SHP77 treated with DMSO at 0.1 percent for 48 hours (cell line): Measurements from ENCODE around the gene ANKH.

Experiments used
- DNase-seq: peaks from one replicate; lab custom pipeline; 2025; lab: John Stamatoyannopoulos, UW

The ANKH gene

DNA sequence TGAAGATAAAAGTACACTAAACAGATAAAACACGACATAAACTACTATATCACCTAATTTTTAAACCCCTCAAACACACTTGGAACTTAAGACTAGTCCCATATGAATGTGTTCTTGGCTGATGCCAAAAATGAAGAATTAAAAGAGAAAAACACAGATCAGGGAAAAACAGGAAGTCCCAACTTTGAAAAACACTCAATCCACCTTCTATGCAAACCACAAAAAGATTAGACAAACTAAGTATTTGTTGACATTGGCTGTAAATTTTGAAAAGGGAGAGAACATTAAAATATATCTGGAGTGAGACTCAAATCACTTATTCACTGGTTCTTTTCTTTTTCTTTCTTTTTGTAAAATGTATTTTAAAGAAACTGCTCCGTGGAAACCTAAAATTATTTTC is 81.4 kb downstream of the ANKH start:
- no peak for DNase-seq

DNA sequence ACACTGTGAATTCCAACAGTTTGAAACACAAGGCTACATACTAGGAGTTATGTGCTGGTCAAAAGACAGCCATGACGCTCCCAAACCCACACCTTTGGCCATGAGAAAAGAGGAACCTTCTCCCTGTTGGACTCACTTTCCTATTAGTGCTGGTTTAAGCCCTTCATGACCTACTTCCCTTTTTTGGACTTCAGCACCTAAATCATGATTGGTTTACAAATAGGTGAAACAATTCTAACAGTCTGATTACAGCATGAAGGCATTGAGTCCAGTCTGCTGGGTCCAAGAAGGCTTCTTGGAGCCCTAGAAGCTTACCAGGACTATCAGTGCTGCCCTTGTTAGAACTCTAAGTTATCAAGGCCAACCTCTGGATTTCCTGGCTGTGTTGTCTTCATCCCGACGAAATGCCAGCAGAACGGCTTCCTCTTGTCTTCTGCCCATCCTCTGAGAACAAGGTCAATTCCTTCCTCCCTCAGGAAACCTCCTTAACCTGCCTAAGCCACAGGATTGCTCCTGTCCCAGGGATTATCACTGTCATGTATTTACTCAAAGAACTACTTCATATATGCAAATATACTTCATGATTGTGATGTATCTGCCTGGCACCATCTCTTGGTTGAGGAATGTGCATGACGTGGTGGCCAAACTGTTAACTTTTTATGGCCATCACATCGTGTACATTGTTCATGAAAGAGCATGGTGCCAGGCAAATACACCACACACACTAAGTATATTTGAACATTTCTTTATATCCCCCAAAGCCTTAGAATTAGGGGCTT is 83.6 kb downstream of the ANKH start:
- no peak for DNase-seq

DNA sequence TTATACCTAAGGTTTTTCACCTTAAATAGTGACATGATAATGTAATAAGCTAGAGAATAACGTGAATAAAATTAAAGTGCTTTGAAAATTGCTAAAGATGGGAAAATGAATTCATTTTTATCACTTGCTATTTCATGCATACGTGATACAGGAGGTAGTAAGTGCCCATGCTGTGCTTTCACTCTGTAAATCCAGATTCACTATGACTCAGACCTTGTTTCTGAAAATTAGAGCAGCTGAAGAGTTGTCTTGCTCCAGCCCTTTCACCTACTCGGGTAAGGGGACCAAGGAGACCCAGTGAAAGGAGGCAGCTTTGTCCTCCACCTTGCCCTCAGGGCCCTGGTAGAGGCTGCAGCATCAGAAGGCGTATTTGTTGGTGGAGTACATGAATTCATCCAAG is 87.9 kb downstream of the ANKH start:
- DNase-seq: no peak

DNA sequence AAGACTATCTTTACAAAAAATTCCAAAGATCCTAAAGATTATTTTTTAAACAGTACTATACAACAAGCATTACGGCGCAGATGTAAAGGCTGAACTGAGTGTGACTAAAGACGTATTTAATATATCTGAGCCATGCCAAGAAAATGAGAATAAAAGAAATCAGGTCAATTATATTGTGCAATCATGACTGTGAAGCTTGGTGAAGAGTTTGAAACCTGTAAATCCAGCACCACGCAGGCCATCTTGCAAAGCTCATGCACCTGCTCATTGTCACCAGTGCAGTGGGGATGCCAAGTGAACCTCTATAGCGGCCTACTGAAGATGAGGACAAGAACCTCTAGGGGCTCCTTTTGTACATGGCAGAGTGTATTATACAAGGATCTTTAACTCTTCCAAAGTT is 89.0 kb downstream of the ANKH start:
- DNase-seq: no peak

DNA sequence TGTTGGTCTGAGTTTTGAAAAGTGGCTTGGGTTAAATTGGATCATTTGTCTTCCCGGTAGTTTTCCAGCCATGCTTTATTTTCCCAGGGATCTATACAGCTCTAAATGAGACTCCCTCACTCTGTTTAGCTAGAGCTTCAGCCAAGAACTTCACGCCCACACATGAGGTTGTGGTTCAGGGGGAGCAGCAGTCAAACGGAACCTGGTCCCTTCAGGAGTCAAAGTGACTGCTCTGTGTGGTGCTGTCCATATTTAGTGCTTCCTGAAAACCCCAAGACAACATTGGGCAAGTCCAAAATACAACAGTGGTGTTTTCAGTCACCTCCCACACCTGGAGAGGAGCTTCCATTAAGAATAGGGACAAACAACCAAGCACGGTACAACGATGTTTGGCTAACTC is 90.5 kb downstream of the ANKH start:
- DNase-seq: no peak

DNA sequence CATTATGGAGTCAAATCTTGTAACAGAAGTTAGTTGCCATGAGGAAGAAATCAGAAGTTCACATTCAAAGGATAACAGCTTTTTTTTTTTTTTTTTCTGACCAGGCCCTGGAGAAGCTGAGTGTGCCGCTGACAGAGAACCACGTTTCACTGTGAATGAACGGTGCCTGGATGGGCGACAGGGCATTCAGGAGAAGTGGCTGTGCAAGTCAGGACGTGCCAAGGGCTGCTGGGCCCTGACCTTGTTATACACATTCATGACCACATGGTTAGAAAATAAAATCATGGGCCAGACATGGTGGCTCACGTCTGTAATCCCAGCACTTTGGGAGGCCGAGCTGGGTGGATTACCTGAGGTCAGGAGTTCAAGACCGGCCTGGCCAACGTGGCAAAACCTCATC is 91.6 kb downstream of the ANKH start:
- DNase-seq: no peak

DNA sequence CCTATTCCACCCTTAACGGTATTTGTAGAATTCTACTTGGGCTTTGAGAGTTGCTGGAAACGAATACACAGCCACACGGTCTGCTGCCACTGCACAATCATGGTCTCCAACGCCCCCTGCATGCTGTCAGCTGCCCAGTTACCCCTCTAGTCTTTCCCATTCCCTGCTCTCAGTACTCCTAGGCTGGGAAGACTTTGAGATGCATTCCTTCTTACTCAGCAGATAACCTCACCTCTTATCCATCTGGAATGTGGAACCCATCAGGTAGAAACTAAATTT is 92.8 kb downstream of the ANKH start:
- no peak for DNase-seq

DNA sequence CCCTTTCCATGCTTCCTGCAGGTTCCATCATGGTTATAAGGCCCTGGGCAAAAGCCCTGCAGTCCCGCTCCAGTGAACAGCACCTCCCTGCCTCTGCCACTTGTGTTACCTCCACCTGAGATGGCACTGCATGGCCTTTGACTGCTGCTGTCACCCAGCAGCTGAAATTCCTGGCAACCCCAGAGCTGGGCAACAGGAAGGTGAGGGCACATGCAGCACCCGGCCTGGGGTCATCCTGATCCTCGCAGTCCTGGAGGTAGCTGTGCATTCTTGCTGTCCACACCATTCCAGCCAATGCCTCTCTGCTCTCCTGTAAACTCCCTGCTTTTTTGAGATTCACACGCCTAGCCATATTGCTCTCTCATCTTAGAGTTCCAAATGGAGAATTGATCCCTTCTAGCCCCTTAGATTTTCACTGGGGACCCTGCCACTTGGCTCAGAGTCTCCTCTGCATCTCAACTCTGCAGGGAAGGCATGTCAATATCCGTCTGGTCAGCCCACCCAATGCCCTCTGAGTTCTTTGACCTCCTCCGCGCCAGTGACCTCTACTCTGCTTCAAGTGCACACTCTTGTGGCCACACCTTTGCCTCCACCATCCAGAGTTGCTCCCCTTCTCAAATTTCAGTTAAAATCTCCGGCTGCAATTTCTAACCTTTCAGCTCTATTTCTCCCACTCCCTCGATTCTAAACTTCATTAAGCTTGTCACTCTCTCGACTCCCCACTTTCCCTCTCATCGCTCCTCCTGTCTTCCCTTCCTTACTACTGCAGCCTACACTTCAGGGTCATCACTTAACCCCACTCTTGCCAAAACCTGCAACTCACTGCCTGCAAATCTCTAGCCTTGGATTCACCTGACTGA is 93.4 kb downstream of the ANKH start:
- no peak for DNase-seq

DNA sequence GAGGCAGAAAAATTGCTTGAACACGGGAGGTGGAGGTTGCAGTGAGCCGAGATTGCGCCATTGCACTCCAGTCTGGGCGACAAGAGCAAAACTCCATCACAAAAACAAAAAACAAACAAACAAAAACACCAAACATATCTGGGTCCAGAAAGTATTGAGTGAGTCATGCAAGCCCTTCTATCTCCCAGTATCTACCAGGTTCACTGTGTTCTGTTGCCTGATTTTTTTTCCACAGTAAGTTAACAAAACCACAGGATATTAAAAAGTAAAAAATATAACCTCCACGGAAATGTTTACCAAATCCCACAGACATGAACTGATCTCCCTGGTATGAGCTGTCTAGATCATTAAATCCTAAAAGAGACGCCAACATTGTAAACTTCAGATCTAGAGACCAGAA is 94.4 kb downstream of the ANKH start:
- no peak for DNase-seq

DNA sequence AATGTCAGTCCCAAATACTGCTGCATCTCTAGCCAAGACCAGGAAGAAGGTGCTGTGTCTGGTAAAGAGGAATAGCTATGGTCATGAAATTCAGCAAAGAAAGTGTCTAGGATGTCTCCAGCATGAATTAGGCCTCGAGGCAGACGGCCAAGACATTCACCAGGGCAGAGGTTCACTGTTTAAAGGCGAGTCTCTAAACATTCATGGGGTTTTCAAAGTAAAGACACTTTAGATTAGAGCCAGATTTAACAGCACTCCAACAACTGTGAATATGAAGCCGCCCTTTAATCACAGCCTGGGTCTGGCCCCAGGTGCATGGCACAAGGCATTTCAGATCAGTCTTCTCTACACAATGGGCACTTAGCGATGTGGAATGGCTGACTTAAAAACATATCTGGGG is 95.0 kb downstream of the ANKH start:
- no peak for DNase-seq

DNA sequence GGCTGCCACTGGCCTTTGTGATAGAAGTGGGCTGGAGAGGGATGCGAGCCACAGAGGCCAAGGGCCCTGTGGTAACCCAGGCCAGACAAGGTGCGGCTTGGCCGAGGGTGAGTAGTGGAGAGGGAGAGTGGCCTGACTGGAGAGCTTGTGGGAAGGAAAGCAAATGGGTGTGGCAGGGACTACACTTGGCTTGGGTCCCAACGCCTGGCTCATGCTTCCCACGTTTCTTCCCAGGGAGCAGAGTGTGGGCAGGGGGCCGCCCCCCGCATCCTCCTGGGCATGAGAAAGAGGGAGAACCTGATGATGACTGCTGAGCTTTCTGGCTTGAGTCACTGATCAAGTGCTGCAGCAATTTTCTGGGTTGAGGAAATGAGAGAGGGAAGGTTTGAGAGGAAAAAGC is 95.7 kb downstream of the ANKH start:
- DNase-seq: peak; percentile 21

DNA sequence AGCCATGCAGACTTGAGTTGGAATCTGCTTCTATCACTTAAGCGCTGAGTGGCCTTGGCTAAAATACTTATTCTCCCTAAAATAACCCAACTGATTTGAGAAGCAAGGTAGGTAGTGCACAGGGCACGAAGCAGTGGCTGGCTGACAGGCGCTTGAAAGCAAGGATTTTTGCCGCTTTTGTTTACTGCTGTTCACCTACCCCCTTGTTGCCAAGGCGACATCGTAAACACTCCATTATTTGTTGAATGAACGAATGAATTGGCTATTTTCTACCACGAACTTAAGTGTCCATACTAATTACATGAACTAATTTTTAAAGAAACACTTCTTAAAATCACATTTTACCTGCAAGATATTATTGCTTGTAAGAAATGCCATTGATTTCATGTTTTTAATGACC is 98.0 kb downstream of the ANKH start:
- DNase-seq: no peak

DNA sequence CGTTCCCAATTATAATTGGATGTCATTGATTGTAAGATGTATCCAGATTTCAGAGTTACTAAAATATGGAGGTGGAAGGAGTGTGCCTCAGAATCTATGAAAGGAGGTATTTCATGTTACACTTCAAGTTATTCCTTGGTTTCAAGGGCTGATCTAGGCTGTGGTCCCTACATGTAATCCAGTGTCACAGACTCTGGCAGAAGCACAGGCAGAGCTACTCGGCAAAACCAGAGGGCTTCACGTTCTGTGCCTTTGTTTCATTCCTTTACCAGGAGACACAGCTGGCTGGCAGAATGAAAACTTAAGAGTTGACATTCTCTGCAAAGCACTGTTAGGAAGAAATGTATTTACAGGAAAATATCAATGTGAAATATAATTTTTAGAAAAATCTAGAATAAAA is 99.6 kb downstream of the ANKH start:
- no peak for DNase-seq

DNA sequence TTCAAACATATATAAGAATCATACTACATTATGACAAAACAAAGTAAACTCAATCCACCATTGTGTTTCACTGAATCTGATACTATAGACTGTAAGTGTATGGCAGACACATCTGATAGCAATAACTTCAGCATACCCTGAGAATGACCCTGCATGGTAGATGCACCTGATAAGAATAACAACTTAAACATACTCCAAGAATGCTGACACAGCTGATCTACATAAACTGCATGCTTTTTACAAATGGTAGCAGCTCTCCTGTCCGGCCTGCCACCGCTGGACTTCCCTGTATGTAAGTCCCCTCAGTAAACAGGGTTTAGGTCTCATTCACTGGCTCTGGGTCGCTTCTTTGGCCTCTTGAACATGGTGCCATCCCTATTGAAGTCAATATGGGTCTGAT is 100.4 kb downstream of the ANKH start:
- DNase-seq: no peak

DNA sequence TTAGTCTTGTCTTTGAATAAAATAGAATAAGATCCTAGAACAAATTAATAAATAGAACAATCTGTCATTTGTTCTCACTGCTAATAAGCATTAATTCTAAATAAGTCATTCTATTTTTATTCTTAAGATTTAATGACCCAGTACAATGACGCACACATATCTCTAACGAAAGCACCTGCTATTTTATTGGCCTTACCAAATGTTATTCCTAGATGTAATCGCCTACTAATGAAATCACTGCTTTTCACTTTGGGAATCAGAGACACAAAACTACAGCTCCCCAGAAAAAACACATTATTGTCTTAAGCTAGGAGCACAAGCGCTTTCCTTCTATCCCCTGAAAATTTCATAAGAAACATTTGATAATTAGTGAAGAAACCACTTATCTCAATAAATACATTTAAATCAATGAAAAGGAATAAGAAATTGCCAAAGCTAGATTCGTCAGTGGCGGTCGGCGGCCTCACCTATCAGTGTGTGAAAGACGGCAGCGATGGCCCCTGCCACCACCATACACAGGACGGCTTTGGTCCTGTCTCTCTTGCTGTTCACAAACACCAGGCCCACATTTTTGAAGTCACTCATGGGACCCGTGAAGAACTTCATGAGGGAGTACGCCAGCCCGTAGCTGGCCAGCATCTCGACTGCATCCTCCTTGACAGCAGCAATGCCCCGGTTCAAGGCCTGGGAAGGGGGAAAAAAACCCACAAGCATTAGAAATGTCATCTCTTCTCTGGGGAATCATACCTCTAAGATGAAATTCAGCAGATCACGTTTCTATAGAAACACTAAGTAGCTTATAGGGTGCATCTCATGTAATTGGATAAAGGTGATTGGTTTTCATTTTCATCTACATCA is 102.8 kb downstream of the ANKH start:
- peak; percentile 30 for DNase-seq

DNA sequence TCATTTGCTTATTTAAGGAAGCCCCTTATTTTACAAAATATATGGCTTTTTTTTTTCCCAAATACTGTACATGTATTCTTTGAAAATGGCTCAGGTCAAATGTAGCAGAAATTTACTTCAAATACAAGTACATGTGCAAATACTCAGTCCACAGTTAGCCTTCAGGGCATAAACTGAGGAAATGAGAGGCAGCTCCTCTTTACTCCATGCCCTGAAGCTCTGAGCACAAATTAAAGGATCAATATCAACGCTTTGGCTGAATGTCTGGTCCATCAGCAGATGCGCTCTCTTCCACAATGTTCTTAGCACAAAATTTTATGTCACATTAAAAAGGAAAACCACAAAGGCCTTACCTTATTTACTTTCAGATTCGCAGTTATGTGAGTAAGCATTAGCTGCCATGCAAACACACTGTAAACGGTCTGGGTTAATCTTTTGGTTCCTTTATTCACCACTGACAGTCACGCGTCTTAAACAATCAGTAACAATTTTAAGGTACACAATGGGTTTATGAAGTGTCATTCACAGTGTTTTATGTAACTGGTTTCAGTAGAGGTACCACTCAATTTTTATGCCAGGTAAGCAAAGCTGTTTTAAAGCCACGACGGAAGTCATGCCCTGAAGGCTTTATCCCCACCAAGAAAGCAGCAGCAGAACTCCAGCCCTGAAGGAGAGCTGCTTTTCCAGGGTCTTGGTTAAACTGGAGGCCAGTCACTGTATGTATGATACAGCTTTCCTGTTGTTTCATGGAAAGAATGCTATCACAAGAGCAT is 103.7 kb downstream of the ANKH start:
- DNase-seq: no peak

DNA sequence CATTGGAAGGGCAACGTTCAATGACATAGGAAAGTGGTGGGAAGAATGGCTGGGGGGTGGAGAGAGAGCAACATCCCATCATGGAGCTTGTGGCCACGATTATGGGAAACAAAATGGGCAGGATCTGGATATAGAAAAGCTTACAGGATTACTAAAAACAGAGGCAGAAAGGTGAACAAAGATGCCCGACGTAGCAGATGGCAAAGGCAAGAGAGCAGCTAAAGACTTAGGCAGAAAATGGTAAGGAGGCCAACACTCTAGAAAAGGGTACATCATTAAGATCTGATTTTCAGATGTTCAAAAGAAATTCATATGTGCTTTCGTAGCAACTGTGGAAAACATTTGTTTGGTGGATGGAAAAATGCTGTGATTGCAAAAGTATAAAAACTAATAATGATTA is 104.5 kb downstream of the ANKH start:
- no peak for DNase-seq

DNA sequence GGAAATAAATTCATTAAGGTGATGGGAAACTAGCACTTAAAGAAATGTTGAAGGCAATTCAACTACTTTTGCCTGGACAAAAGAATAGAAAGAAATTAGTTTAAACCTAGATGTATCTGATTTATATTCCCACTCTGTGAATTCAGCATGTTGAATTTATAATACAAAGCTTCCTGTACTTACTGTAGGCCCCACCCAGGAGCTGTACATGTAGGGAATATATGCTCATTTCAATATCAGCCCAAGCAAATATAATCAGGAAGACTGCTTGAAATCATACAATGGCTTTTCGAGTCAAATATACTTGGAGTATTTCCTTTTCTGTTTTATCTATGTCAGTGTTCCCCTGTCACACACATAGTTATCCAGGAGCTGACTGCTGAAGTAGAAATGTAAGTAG is 105.0 kb downstream of the ANKH start:
- no peak for DNase-seq

DNA sequence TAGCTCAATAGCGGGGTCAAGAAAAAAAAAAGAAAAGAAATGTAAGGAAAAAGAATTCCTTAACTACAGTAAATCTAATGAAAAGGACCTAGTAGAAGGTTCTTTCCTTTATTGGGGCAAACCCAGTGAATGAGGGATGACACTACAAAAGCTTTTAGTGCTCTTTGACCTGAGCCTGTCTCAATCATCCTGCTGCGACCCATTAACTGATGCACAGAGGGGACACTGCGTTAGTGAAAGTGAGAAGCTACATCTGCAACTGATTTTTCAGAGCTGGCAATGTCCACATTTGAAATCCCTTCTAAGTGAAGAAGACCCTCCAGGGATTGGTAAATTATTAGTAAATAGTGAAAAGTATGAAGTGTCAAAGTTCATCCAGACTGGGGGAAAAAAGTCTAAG is 106.0 kb downstream of the ANKH start:
- no peak for DNase-seq

DNA sequence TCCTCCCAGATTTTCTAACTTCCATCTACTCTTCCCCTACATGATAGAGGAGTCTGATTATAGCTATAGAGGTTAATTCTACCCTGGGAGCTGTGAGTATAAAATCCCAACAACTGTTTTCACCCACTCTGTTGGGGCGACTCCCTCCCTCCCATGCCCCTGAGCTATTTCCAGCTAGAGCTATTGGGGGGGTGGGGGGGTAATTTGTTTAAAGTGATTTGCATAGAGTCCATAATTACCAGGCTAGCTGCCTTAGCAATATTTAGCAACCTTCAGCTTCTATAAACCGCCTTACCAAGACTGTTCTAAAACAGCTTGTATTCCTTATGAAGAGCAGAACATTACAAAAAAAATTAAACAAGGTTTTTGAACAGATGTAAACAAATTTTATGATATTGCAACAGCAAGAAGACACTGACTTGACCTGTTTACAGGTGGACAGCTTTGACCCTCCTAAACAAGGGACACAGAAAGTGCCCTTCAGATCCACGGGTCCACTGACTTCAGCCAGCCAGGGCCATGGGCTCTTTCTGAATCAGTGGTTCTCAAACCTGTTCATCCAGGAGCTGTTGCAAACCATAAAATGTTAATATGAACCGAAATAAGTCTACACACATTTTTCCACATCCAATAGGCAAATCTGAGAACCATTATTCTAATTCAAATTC is 108.9 kb downstream of the ANKH start:
- DNase-seq: no peak

DNA sequence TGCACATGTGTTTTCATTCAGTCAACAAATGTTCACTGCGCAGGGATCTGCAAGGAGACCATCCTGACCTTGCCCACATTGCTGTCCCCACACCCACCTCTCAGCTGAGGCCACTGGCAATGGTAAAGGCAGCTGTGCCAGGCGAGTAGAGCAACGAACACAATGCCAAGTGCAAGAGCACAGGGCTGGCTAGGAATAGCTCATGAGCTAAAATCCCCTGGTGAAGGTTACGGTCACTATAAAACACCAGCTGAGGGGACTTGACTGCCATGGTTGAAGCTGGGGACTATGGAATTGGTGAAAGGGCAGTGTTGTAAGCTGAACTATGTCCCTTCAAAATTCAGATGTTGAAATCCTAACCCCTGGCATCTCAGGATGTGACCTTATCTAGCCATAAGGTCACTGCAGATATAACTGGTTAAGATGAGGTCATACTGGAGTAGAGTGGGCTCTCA is 111.0 kb downstream of the ANKH start:
- DNase-seq: no peak
